Activated CD8-positive, alpha-beta memory T cell treated with anti-CD3 and anti-CD28 coated beads for 1 hour (primary cell): Measurements from ENCODE around the gene AQP12B.
"Not testable (repeated sequence)": the region's sequence is repeated elsewhere in the genome, so short reads cannot be mapped to it uniquely, and the experiment has no call there.

Experiments used
- DNase-seq, 2 donors: peaks; one replicate each; pipeline ENCODE4 v3.0.0-alpha.2; 2020; ENCODE audit warnings: low read depth in 1 of 2; ENCODE audit errors: extremely low read depth in 1 of 2

The AQP12B gene

DNA sequence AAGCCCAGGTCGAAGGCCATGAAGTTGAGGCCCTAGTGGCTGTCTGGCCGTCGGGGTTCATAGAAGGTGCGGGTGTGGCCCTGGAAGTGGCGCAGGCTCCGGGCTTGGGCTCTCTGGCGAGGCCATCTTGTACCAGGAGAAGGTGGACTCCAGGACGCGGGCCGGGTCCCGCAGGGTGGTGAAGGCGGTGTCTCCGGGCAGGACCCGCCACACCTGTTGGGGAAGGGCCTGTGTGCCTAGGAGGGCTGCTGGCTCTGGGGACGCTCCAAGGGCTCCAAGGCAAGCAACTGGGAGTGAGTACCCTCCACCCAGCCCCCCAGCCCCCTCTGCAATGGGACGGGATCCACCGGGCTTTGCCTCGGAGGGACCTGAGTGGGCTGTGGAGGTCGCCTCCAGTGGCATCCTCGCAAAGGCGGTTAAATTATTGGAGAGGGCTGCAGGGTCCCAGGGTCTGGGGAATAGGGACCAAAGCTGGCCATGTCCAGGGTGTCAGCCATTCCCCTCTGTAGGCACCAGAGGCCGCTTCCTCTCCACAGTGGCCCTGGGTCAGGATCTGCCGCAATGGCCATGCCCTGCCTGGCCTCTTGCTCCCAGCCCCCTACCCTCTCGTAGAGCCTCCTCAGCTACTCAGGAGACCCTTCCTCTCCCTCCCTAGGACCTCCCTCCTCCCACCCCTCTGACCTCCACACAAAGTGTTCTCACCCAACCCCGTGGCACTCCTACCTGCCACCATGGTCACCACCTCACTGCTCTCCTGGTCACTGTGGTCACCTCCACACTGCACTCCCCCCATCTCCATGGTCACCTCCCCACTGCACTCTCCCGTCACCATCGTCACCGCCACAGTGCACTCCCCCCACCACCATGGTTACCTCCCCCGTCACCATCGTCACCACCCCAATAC is 19.3 kb upstream of the AQP12B start:
- no peak for DNase-seq

DNA sequence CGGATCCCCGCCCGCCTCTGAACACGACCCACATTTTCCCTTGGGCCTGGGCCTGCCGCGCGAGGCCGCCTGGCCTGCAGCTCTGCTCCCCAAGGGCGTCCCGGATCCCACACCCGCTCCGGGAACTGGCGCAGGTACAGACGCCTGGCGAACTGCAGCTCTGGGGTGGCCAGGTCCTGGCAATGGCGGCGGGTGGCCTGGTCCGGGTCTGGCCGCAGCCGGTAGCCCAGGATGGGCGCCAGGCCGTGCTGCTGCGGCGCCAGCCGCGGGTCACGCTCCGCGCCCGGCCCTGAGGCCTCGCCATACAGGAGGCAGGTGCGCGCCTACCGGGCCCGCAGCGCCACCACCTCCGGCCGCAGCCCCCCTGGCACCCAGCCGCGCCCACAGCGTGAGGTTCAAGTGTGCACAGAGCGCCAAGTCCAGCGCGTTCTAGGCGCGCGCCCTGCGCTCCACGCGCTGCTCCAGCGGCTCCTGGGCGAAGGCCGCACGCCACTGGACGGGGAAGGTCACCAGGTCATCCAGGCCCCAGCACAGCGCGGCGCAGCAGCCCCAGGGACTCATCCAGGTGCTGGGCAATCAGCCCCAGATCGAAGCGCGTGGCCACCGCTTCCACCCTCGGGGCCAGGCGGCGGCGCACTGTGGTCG is 18.5 kb upstream of the AQP12B start:
- no peak for DNase-seq

DNA sequence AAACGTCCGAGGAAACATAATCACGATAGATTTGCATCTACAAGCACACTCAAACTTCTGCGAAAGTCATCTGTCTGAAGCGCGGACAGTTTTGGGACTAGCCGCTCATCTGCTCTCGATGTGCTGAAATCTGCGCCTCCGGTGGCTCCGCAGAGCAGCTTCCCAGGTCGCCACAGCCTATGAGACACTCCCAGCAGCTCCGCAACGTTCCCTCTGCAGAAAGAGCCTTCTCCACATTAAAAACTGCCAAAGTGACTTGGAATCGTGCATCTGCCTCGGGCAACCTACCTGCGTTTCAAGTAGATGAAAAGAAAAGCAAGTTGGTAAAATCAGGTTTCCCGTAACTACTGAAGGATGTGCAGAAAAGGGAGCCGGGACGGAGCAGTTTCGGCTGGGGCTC is 17.9 kb upstream of the AQP12B start:
- not testable (repeated sequence) for DNase-seq

DNA sequence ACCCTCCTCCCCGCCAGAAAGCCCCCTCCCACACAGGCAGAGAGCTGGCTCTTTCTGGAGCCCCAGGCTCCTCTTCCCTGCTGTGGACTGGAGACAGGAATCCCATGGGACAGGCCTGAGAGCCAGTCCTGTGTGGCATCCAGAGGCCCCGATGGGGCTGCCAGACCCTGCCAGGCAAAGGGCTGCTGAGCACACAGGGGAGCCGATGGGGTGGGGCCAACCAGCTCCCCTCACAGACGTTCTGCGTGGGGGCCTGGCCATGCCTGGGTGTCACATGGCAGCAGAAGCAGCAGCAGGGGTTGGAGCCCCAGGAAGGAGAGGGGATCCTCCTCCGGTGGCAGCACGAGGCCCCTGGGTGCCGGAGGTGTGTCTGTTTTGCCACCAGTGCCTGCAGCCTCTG is 17.1 kb upstream of the AQP12B start:
- DNase-seq, result not testable (repeated sequence)

DNA sequence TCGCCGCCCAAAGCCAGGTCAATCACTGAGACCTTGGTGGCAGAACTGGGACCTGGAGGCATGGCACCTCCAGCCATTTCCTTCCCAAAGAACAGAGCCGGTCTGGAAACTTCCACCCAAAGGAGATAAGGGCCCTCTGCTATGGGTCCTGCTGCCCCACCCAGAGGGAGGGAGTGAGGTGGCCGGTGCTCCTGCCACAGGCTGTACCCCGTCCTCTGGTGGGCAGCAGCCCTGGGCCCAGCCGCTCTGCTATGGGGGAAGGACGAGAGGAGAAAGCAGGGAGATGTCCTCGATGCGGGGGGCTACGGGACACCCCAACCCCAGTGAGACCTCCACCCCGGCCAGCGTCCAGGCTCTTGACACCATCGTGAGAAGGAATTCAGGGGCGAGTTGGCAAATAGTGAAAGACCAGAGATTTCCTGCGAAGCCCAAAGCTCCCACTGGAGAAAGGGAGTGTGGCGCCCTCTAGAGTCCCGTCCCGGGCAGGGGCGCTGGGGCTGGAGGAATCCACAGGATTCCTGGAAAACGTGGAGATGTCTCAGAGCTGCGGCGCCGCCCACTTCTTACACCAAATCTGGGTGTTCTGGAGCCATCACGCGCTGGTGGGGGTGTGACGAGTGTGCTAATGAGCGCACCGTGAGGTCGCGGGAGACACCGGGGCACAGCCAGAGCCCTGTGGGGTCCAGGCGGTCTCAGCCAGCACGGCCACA is 16.3 kb upstream of the AQP12B start:
- not testable (repeated sequence) for DNase-seq

DNA sequence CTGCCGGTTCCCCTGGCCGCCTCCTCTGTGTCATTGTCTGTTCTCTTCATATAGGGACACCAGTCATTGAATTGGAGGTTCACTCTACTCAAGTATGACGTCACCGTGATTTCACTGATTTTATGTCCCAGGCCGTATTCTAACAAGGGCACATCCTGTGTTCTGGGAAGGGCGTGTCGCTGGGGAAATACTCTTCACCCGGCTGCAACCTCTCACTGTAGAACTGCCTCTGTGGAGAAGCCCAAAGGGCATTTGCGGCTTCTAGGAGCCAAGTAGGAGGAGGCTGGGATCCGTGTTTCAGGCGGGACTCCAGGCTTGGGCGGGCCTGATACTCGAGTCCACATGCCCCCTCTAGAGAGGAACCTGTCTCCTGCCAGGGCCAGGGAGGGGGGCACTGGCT is 13.8 kb upstream of the AQP12B start:
- DNase-seq, result not testable (repeated sequence)

DNA sequence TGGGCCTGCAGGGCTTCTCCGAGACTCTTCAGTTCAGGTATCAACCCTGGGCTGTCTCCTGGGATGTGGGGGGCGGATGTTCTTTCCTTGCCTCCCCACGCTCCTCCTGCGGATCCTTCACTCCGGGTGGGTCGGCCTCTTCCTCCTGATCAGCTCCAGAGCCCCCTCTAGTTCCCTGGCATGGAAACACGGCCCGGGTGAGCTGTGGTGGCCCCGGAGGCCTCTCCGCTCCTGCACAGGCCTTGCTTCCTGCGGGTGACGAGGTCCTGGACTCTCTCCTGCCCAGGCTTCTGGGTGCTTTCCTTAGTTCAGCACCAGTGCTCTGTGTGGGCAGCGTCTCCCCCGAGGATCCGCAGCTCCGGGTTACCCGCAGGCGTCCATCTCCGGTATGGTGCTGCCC is 12.9 kb upstream of the AQP12B start:
- not testable (repeated sequence) for DNase-seq

DNA sequence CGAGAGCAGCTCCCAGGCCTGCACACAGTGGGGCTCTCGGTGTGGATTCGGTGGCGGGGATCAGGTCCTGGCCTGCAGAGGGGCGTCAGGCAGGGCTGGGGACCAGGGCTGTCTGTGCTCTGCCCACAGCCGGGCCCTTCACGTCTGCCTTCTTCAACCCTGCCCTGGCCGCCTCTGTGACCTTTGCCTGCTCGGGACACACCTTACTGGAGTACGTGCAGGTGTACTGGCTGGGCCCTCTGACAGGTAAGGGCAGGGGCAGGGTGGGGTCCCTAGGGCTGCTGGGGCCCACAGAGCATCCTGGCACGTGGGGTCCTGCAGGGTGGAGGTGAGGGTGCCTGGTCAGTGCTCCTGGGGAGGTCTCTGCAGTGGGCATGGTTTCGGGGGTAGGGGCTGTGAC is 11.6 kb upstream of the AQP12B start:
- not testable (repeated sequence) for DNase-seq

DNA sequence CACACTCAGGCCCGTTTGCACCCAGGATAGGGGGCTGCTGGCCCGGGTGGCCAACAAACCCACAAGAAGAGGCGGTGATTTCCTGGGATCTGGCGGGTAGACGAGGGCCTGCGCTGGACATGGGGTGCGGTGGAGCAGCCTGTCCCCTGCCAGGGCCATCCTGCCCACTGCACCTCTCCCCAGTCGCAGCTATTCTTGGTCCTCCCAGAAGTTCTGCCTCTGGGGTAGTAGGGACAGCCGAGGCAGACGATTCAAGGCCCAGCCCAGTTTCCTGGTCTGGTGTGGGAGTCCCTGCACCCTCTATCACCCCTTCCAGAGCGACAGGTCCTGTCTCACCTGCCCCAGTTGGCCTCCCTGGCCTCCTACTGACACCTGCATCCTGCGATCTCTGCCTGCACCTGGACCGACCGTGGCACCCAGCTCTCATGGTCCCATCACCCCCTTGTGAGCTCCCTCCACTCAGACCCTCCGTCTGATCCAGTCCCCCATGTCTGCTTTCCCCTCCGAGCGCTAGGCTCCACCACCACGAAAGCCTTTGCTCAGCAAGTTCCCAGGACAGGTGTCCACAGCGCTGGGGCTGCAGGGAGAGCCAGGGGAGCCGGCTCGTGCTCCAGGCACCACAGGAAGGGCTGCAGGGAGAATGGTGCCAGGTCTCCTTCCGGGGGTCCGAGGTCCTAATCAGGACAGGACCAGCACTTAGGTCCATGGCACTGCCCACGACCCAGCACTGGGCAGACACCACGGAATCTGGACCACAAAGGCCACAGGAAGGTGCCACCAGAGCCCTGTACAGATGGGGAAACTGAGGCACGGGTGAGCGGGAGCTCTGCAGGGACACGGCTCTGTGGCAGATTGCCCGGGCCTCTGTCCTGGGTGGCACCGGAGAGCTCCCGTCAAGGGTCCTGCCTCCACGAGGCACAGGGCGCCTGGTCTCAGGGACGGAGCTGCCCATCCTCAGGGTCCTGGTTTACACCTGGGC is 10.2 kb upstream of the AQP12B start:
- DNase-seq, result not testable (repeated sequence)

DNA sequence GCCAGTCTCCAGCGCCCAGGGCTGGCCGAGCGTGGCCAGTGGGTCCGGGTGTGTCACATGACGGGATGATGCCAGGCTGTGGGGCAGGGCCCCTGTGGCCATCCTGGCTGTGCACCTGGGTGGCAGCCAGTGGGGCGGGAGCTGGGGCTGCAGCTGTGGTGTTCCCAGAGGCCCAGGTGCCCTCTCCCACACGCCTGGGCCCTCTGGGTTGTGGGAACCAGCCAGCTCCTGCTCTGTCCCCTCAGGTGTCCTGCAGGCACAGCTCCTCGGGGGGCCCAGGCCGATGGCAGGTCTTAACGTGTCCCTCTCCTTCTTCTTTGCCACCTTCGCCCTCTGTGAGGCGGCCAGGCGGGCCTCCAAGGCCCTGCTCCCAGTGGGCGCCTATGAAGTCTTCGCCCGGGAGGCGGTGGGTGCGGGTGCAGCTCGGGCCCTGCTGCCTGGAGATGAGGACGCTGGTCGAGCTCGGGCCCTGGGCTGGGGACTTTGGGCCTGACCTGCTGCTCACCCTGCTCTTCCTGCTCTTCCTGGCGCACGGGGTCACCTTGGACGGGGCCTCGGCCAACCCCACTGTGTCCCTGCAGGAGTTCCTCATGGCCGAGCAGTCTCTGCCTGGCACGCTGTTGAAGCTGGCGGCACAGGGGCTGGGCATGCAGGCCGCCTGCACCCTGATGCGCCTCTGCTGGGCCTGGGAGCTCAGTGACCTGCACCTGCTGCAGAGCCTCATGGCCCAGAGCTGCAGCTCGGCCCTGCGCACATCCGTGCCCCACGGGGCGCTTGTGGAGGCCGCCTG is 9.1 kb upstream of the AQP12B start, which contains the start of gene AQP12A:
TSS of gene AQP12A (plus strand) at position 236 of the 790 bp plus-strand sequence. CDS start at position 284, 48 bp downstream.
- not testable (repeated sequence) for DNase-seq

DNA sequence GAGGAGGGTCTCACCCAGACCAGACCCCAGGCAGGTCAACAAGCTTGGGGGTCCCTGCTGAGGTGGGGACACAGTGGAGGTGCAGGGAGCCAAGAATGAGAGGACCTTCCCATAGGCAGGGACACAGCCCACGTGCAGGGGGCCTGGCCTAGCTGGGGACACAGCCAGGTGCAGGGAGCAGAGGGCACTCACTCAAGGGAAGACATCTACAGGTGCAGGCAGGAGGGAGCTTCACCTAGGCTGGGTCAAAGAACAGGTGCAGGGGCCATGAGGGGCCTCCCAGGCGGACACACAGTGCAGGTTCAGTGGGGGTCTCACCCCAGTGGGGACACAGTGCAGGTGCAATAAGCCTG is 8.4 kb upstream of the AQP12B start:
- not testable (repeated sequence) for DNase-seq

DNA sequence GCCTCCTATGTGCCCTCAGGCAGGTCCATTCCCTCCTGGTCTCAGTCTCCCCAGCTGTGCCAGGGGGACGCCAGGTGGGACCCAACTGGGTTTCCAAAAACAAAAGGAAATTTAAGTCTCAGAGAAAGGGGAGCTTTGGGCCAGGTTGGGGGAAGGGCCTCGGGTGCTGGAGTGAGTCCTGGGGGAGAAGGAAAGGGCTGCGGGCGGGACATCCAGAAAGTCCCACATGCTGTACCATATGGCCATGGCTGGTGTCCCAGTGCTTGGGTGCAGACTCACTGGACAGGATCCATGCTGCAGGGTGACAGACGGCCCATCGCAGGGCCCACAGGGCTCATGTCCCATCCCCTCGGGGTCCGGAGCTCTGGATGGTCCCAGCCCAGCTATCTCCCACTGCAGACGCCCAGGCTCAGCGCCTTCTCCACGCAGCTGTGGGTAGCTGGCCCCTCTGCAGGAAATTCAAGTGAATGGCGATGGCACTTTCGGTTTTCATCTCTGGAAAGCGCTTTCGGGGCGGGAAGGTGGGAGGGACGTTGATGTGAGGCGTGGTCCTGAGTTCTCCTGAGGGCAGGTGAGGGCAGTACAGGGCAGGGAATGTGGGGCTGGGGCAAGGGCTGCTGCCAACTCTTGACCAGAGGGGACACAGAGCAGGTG is 7.9 kb upstream of the AQP12B start:
- DNase-seq, result not testable (repeated sequence)

DNA sequence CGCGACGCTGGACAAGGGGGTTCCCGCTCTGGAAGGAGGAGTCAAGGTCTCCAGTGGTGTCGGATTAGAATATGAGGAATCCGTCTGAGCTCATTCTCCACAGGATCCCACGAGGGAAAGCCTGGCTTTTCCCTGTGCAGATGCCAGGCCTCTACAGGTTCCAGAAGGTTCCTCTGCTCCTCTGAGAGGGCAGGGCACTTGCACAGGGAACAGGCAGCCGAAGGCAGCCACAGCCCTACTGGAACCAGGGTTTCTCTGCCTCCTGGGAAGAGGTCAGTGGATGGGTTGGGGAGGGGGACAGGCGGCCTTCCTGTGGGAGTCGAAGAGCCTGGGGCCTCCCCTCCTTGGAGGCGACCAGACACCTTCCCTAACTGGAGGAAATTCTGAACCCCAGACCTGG is 7.3 kb upstream of the AQP12B start:
- DNase-seq, result no peak

DNA sequence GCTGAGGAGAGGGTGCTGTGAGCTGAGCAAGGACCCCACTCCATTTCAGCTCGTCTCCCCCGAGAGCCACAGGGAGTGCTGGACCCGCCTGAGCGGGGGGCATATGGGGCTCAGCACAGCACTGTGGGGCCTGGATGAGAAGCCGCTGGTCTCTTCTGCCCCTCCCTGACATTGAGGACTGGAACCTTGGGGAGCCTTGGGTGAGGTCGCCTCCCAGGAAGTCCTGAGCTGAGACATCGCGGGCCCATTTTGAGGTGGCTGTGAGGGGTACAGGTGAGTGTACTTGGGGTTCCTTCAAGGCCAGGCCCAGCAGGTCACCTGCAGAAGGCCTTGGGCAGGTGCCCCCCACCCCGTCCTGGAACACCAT is 5.9 kb upstream of the AQP12B start:
- DNase-seq, result no peak

DNA sequence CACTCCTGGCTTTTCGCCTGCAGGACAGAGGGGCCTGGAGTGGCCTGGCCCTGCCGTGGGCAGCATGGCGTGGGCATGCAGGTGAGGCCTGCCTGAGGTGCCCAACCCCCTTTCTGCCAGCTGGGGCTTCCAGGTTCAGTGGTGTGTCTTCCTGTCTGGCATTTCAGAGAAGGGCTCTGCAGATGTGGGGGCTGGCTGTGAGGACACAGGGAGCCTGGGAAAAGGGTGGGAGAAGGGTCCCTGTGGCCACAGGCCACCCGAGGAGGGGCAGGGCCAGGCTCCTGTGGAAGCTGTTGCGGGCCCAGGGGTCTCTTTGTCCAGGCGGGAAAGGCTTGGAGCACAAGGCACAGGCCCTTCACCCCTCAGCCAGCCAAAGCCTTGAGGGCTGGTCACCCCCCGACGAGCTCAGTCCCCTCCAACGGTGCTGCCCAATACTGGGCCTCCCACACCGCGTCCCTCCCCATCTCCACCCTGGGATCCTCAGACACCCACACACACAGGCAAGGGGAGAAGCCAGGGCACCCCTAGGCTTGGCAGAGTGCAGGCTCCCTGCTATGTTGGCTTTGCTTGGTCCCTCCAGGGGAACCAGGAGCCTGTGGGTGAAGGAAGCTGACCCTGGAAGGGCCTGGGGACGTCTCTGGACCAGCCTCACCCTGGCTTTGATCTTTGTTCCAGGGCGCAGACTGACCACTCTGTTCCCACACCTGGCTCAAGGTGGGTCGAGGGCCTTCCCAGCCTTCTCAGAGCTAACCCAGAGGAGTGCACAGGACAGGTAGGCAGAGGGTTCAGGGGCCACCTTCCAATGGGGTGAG is 5.3 kb upstream of the AQP12B start:
- no peak for DNase-seq

DNA sequence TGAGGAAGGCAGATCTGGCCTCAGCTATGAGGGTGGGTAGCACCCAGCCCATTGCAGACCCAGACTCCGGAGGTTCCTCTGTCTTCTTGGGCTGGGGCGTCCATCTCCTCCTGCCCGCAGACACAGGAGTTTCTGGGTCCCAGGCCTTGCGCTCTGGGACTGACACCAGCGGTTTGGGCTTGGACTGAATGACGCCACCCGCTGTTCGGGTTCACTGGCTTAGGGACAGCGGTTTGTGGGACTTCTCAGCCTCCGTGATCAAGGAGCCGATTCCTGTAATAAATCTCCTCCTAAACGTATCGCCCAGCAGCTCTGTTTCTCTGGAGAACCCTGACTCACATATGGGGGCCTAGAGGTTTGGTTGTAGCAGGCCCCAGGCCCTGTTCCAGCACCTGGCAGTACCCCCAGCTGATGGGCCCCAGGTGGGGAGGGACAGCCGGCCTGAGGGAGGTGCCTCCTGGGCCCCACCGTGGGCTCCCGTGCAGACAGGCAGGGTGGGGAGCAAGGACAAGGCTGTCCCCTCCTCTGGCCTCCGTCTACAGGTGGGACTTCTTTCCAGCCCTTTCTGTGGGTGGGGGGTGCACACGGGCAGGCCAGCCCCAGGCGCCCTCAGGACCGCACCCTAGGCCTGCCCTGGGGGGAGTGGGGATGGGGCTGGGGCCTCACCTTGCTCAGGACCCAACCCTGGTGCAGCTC is 4.5 kb upstream of the AQP12B start:
- no peak for DNase-seq

DNA sequence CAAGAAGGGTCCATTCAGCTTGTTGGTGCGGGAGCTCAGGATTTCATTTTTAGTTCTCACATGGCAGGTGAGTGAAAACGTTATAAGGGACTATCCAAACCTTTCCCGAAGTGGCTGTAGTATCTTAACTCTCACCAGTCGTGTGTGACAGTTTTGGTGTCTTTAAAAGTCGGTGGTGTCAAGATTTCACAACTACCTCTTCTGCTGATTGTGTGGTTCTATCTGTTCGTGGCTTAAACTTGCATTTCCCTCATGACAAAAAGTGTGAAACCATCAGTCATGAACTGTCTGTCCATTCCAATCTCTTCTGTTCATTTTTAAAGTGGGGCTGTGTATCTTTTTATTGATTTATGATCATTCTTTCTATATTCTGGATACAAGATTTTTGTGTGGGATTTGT is 3.8 kb upstream of the AQP12B start:
- DNase-seq, result no peak
